ENCODE results near the gene NTMT1.

- TF ChIP-seq, protein P1, sequence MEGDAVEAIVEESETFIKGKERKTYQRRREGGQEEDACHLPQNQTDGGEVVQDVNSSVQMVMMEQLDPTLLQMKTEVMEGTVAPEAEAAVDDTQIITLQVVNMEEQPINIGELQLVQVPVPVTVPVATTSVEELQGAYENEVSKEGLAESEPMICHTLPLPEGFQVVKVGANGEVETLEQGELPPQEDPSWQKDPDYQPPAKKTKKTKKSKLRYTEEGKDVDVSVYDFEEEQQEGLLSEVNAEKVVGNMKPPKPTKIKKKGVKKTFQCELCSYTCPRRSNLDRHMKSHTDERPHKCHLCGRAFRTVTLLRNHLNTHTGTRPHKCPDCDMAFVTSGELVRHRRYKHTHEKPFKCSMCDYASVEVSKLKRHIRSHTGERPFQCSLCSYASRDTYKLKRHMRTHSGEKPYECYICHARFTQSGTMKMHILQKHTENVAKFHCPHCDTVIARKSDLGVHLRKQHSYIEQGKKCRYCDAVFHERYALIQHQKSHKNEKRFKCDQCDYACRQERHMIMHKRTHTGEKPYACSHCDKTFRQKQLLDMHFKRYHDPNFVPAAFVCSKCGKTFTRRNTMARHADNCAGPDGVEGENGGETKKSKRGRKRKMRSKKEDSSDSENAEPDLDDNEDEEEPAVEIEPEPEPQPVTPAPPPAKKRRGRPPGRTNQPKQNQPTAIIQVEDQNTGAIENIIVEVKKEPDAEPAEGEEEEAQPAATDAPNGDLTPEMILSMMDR (conservative IDR thresholded peaks at IDR 0.05; ENCODE audit: low read depth, low read length): no peak
- no peak for TF ChIP-seq EZH2 (IDR thresholded peaks at IDR 0.05; ENCODE audit: borderline replicate concordance, low read depth, low read length, poor library complexity, severe bottlenecking)
Observed at GRCh38 chr9:129594632-129595031, 31.3 kb upstream of the NTMT1 start.
